SK-N-SH treated with all-trans-retinoic acid at 6 μM for 48 hours (cell line): ENCODE results near the gene PPP1R16B.

Source experiments
- ARNTL ChIP-seq: fragments of 450-650 bp; formaldehyde crosslinking; IDR thresholded peaks from 2 replicates; pipeline ENCODE4 v1.5.0; 2020; ENCODE audit warnings: low read depth, mild to moderate bottlenecking, moderate library complexity, borderline replicate concordance
- GLIS3 ChIP-seq: fragments of 250-450 bp; sonication (Bioruptor Pico); IDR thresholded peaks from 2 replicates; pipeline ENCODE4 v1.5.0; 2020; ENCODE audit warnings: mild to moderate bottlenecking, moderate library complexity
- ISL1 ChIP-seq: fragments of 250-450 bp; sonication (Bioruptor Pico); IDR thresholded peaks from 2 replicates; pipeline ENCODE4 v2.1.2; 2022; ENCODE audit warnings: mild to moderate bottlenecking, moderate library complexity
- SNAI2 ChIP-seq: fragments of 250-450 bp; sonication (Bioruptor Pico); IDR thresholded peaks from 2 replicates; pipeline ENCODE4 v1.5.0; 2020; ENCODE audit warnings: mild to moderate bottlenecking, moderate library complexity
- TCF4 ChIP-seq: fragments of 250-450 bp; sonication (Bioruptor Pico); IDR thresholded peaks from 2 replicates; pipeline ENCODE4 v1.8.0; 2021; ENCODE audit warnings: mild to moderate bottlenecking, moderate library complexity, borderline replicate concordance
- ZFP3 ChIP-seq: fragments of 250-450 bp; sonication (Bioruptor Pico); IDR thresholded peaks from 2 replicates; pipeline ENCODE4 v1.5.0; 2020; ENCODE audit warnings: mild to moderate bottlenecking, moderate library complexity
- ZFP30 ChIP-seq: fragments of 450-650 bp; formaldehyde crosslinking; IDR thresholded peaks from 2 replicates; pipeline ENCODE4 v1.5.0; 2022; ENCODE audit warnings: mild to moderate bottlenecking, moderate library complexity
- ZNF565 ChIP-seq: fragments of 450-650 bp; formaldehyde crosslinking; conservative IDR thresholded peaks from 2 replicates; pipeline ENCODE4 v1.5.0; 2020; ENCODE audit warnings: low read depth, mild to moderate bottlenecking, moderate library complexity
- ZNF8 ChIP-seq: fragments of 450-650 bp; formaldehyde crosslinking; IDR thresholded peaks from 2 replicates; pipeline ENCODE4 v1.5.0; 2020; ENCODE audit warnings: mild to moderate bottlenecking, moderate library complexity
- TF ChIP-seq, protein P1 (sequence below): fragments of 250-450 bp; sonication (Bioruptor Pico); IDR thresholded peaks from 2 replicates; pipeline ENCODE4 v1.8.0; 2020; ENCODE audit warnings: mild to moderate bottlenecking, moderate library complexity, borderline replicate concordance
- TF ChIP-seq, protein P2 (sequence below): fragments of 250-450 bp; sonication (Bioruptor Pico); IDR thresholded peaks from 2 replicates; pipeline ENCODE4 v1.5.1; 2020; ENCODE audit warnings: low read depth, mild to moderate bottlenecking, moderate library complexity
- TF ChIP-seq, protein P3 (sequence below): fragments of 250-450 bp; sonication (Bioruptor Pico); IDR thresholded peaks from 2 replicates; pipeline ENCODE4 v1.5.1; 2021; ENCODE audit warnings: mild to moderate bottlenecking, moderate library complexity
- TF ChIP-seq, protein P4 (sequence below): fragments of 250-450 bp; sonication (Bioruptor Pico); IDR thresholded peaks from 2 replicates; pipeline ENCODE4 v1.5.0; 2020; ENCODE audit warnings: mild to moderate bottlenecking, moderate library complexity

DNA sequence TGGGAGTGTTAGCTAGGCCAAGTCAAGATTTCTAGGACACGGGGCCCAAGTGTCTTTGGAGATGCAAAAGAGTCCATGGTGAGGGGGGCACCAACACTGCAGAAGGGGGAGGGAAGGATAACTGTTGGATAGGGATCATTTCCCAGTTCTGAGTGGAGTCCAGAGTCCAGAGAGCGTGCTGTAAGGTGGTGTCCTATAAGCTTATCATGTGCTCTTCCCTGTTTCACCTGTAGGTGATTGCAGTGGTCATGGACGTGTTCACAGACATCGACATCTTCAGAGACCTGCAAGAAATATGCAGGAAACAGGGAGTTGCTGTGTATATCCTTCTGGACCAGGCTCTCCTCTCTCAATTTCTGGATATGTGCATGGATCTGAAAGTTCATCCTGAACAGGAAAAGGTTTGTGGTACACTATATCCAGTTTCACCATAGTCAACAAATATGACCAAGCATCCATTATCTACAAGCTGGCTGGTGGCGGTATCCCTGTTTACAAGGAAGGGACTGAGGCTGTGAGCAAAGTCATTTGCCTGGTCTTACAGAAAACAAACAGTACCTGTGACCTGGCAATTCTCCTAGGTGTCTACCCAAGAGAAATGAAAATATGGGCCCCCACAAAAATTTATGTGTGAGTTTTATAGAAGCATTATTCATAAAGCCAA is 136.4 kb downstream of the PPP1R16B start:
- TF ChIP-seq, protein P1, sequence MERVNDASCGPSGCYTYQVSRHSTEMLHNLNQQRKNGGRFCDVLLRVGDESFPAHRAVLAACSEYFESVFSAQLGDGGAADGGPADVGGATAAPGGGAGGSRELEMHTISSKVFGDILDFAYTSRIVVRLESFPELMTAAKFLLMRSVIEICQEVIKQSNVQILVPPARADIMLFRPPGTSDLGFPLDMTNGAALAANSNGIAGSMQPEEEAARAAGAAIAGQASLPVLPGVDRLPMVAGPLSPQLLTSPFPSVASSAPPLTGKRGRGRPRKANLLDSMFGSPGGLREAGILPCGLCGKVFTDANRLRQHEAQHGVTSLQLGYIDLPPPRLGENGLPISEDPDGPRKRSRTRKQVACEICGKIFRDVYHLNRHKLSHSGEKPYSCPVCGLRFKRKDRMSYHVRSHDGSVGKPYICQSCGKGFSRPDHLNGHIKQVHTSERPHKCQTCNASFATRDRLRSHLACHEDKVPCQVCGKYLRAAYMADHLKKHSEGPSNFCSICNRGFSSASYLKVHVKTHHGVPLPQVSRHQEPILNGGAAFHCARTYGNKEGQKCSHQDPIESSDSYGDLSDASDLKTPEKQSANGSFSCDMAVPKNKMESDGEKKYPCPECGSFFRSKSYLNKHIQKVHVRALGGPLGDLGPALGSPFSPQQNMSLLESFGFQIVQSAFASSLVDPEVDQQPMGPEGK (CRISPR knock-in tag): no peak
- no peak for TF ChIP-seq GLIS3 (CRISPR knock-in tag)
- no peak for TF ChIP-seq ARNTL
- no peak for TF ChIP-seq ZFP3
- TF ChIP-seq SNAI2 (CRISPR knock-in tag): no peak
- TF ChIP-seq, protein P2, sequence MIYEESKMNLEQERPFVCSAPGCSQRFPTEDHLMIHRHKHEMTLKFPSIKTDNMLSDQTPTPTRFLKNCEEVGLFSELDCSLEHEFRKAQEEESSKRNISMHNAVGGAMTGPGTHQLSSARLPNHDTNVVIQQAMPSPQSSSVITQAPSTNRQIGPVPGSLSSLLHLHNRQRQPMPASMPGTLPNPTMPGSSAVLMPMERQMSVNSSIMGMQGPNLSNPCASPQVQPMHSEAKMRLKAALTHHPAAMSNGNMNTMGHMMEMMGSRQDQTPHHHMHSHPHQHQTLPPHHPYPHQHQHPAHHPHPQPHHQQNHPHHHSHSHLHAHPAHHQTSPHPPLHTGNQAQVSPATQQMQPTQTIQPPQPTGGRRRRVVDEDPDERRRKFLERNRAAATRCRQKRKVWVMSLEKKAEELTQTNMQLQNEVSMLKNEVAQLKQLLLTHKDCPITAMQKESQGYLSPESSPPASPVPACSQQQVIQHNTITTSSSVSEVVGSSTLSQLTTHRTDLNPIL (CRISPR knock-in tag): no peak
- TF ChIP-seq, protein P3, sequence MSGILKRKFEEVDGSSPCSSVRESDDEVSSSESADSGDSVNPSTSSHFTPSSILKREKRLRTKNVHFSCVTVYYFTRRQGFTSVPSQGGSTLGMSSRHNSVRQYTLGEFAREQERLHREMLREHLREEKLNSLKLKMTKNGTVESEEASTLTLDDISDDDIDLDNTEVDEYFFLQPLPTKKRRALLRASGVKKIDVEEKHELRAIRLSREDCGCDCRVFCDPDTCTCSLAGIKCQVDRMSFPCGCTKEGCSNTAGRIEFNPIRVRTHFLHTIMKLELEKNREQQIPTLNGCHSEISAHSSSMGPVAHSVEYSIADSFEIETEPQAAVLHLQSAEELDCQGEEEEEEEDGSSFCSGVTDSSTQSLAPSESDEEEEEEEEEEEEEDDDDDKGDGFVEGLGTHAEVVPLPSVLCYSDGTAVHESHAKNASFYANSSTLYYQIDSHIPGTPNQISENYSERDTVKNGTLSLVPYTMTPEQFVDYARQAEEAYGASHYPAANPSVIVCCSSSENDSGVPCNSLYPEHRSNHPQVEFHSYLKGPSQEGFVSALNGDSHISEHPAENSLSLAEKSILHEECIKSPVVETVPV (CRISPR knock-in tag): no peak
- TF ChIP-seq ZFP30: no peak
- TF ChIP-seq, protein P4, sequence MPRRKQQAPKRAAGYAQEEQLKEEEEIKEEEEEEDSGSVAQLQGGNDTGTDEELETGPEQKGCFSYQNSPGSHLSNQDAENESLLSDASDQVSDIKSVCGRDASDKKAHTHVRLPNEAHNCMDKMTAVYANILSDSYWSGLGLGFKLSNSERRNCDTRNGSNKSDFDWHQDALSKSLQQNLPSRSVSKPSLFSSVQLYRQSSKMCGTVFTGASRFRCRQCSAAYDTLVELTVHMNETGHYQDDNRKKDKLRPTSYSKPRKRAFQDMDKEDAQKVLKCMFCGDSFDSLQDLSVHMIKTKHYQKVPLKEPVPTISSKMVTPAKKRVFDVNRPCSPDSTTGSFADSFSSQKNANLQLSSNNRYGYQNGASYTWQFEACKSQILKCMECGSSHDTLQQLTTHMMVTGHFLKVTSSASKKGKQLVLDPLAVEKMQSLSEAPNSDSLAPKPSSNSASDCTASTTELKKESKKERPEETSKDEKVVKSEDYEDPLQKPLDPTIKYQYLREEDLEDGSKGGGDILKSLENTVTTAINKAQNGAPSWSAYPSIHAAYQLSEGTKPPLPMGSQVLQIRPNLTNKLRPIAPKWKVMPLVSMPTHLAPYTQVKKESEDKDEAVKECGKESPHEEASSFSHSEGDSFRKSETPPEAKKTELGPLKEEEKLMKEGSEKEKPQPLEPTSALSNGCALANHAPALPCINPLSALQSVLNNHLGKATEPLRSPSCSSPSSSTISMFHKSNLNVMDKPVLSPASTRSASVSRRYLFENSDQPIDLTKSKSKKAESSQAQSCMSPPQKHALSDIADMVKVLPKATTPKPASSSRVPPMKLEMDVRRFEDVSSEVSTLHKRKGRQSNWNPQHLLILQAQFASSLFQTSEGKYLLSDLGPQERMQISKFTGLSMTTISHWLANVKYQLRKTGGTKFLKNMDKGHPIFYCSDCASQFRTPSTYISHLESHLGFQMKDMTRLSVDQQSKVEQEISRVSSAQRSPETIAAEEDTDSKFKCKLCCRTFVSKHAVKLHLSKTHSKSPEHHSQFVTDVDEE: no peak
- no peak for TF ChIP-seq ISL1 (CRISPR knock-in tag)
- no peak for TF ChIP-seq ZNF565 (CRISPR knock-in tag)
- TF ChIP-seq TCF4 (CRISPR knock-in tag): no peak
- TF ChIP-seq ZNF8 (CRISPR knock-in tag): no peak
